Stomach (tissue), 4 donors: Measurements from ENCODE around the gene TBC1D8.

Experiments used
- EP300 ChIP-seq: sonication (generic); formaldehyde crosslinking; IDR thresholded peaks from one replicate; pipeline ENCODE4 v1.6.1; 2017; ENCODE audit warnings: antibody characterized with exemption
- POLR2A ChIP-seq, 4 donors: fragments of 450-650 bp; IDR thresholded peaks; one replicate each; pipeline ENCODE4 v1.6.1; 2016; ENCODE audit warnings: antibody characterized with exemption in 4 of 4, control low read depth in 2 of 4, mild to moderate bottlenecking in 1 of 4, moderate library complexity in 1 of 4
- POLR2AphosphoS5 ChIP-seq, 3 donors: sonication (generic); formaldehyde crosslinking; IDR thresholded peaks; one replicate each; pipeline ENCODE4 v1.6.1; 2016; ENCODE audit warnings: antibody characterized with exemption in 3 of 3
- TF ChIP-seq, protein P1 (sequence below), 7 experiments: fragments of 450-650 bp in 4 of 7; fragments of 200-600 bp in 3 of 7; sonication (generic) in 3 of 7; IDR thresholded peaks; one replicate each; pipeline ENCODE4 v1.5.1; 2016 to 2019; ENCODE audit warnings: antibody characterized with exemption in 7 of 7, control low read depth in 2 of 7, mild to moderate bottlenecking in 1 of 7

DNA sequence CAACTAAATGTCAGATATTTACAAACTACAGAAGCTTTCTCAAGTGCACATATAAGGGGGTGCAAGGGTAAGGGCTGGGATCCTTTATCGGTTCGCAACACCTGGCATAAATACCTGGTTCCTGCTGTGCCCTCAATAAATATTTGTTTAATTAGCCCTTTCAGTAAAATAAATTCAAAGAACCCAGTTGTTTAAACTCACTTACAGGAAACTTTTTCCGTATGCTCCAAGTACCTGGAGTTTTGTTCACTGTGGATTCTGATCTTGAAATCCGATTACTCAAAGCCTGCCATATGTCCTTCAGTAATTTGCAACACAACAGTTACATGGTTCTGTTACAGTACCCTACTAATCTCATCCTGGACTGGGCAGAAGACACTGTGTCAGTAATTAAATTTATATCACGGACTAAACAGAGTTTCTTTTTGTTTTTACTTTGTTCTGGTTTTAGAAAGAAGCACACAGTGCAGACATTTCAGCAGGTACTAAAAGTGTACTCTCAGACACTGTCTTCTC is 36.9 kb downstream of the TBC1D8 start:
- TF ChIP-seq, protein P1, sequence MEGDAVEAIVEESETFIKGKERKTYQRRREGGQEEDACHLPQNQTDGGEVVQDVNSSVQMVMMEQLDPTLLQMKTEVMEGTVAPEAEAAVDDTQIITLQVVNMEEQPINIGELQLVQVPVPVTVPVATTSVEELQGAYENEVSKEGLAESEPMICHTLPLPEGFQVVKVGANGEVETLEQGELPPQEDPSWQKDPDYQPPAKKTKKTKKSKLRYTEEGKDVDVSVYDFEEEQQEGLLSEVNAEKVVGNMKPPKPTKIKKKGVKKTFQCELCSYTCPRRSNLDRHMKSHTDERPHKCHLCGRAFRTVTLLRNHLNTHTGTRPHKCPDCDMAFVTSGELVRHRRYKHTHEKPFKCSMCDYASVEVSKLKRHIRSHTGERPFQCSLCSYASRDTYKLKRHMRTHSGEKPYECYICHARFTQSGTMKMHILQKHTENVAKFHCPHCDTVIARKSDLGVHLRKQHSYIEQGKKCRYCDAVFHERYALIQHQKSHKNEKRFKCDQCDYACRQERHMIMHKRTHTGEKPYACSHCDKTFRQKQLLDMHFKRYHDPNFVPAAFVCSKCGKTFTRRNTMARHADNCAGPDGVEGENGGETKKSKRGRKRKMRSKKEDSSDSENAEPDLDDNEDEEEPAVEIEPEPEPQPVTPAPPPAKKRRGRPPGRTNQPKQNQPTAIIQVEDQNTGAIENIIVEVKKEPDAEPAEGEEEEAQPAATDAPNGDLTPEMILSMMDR (IDR thresholded peaks at IDR 0.05): no peak
- TF ChIP-seq POLR2A (IDR thresholded peaks at IDR 0.05) (no peak), POLR2AphosphoS5 (IDR thresholded peaks at IDR 0.05) (peak in 1 of 3 donors; percentile 4), EP300 (no peak)
